Endothelial cell of umbilical vein (primary cell): ENCODE measurements around the gene GUCY2D. TPM values are rescaled to one million over a fixed set of nuclear protein-coding genes. Genes with fewer than 3 reads are reported as not detected.

ENCODE experiments used
- BruUV-seq: library from RNA; stranded (reverse); fragments of 400-500 nt; replicated peaks from 2 replicates; lab custom pipeline; 2021; lab: Mats Ljungman, UMichigan
- CTCF ChIA-PET: fragments of 300-600, 350-600 bp; sonication (Branson Sonifier 250); formaldehyde crosslinking; loops from one replicate; lab custom pipeline; 2021; ENCODE audit warnings: antibody characterized with exemption, inconsistent platforms; lab: Charles Lee
- POLR2A ChIA-PET: fragments of 300-600, 350-600 bp; sonication (Branson Sonifier 250); formaldehyde crosslinking; loops from one replicate; lab custom pipeline; 2021; ENCODE audit warnings: antibody characterized with exemption, inconsistent platforms; lab: Charles Lee
- DNase-seq: peaks from one replicate; pipeline ENCODE4 v3.0.0-alpha.2; 2011; ENCODE audit warnings: low read depth, low spot score
- FAIRE-seq: peaks from 2 replicates; lab custom pipeline; 2011; peaks lifted over from hg19 to GRCh38; lab: Jason Lieb, UNC
- H2AFZ ChIP-seq: 2 replicates; pipeline ENCODE4 v1.6.0; 2012; ENCODE audit warnings: low read depth, low read length, control low read depth, inconsistent platforms
- H3K27ac ChIP-seq: 2 replicates; pipeline ENCODE4 v1.5.1; 2011; ENCODE audit warnings: low read depth, mild to moderate bottlenecking, control low read depth, low read length, moderate library complexity; ENCODE audit not compliant: insufficient read depth
- H3K27me3 ChIP-seq, 2 experiments: 2 replicates each; pipeline versions ENCODE4 v1.6.0 to v1.6.1; 2011; ENCODE audit warnings: low read length in 2 of 2, mixed read lengths in 1 of 2; ENCODE audit not compliant: control insufficient read depth in 2 of 2, insufficient read depth in 2 of 2
- H3K36me3 ChIP-seq, 2 experiments: 2 replicates in 1 of 2; 3 replicates in 1 of 2; pipeline ENCODE4 v1.5.1; 2011; ENCODE audit warnings: low read length in 2 of 2, mild to moderate bottlenecking in 1 of 2, moderate library complexity in 1 of 2; ENCODE audit not compliant: control insufficient read depth in 2 of 2, insufficient read depth in 2 of 2; ENCODE audit errors: extremely low read depth in 1 of 2
- H3K4me1 ChIP-seq: 3 replicates; pipeline ENCODE4 v1.5.1; 2011; ENCODE audit warnings: mild to moderate bottlenecking, low read length; ENCODE audit not compliant: control insufficient read depth, insufficient read depth; ENCODE audit errors: extremely low read depth
- H3K4me2 ChIP-seq: 2 replicates; pipeline ENCODE4 v1.6.1; 2011; ENCODE audit warnings: low read length, control low read depth, mixed read lengths; ENCODE audit not compliant: insufficient read depth
- H3K4me3 ChIP-seq, 3 experiments: fragments of 200-600 bp in 1 of 3; sonication (generic), shearing (Covaris generic) in 1 of 3; replicated peaks in 1 of 3; 2 replicates each; pipeline ENCODE4 v1.5.1; 2011 to 2016; ENCODE audit warnings: control low read depth in 3 of 3, low read length in 3 of 3, mild to moderate bottlenecking in 2 of 3, inconsistent platforms in 1 of 3, low read depth in 1 of 3, moderate library complexity in 1 of 3; ENCODE audit not compliant: insufficient read depth in 1 of 3
- H3K79me2 ChIP-seq: 2 replicates; pipeline ENCODE4 v1.6.0; 2012; ENCODE audit warnings: low read length, inconsistent platforms; ENCODE audit not compliant: control insufficient read depth, insufficient read depth
- H3K9ac ChIP-seq: replicated peaks from 2 replicates; pipeline ENCODE3; 2011; ENCODE audit warnings: low read length, control low read depth; ENCODE audit not compliant: insufficient read depth; ENCODE audit errors: extremely low read depth
- H3K9me1 ChIP-seq: replicated peaks from 3 replicates; pipeline ENCODE4 v1.6.0; 2011; ENCODE audit warnings: mild to moderate bottlenecking, low read length; ENCODE audit not compliant: control insufficient read depth, insufficient read depth; ENCODE audit errors: extremely low read depth
- H3K9me3 ChIP-seq: replicated peaks from 2 replicates; pipeline ENCODE4 v1.5.1; 2012; ENCODE audit warnings: low read length, inconsistent platforms; ENCODE audit not compliant: control insufficient read depth, insufficient read depth
- H4K20me1 ChIP-seq: replicated peaks from 2 replicates; pipeline ENCODE3; 2011; ENCODE audit warnings: mild to moderate bottlenecking, low read length; ENCODE audit not compliant: control insufficient read depth, insufficient read depth; ENCODE audit errors: extremely low read depth
- EZH2 ChIP-seq: IDR thresholded peaks from 2 replicates; pipeline ENCODE4 v1.6.1; 2012; ENCODE audit warnings: borderline replicate concordance, low read depth, mild to moderate bottlenecking, moderate library complexity, low read length, inconsistent platforms; ENCODE audit not compliant: severe bottlenecking
- FOS ChIP-seq: IDR thresholded peaks from 2 replicates; pipeline ENCODE4 v1.6.1; 2011; ENCODE audit warnings: mild to moderate bottlenecking, low read length, moderate library complexity, borderline replicate concordance; ENCODE audit not compliant: insufficient read depth
- GATA2 ChIP-seq: IDR thresholded peaks from 2 replicates; pipeline ENCODE4 v1.7.0; 2011; ENCODE audit warnings: low read depth, mild to moderate bottlenecking, moderate library complexity, mixed read lengths, low read length; ENCODE audit not compliant: insufficient read length, insufficient read depth
- JUN ChIP-seq: IDR thresholded peaks from 2 replicates; pipeline ENCODE4 v1.6.1; 2011; ENCODE audit warnings: borderline replicate concordance, low read depth; ENCODE audit not compliant: insufficient read length, insufficient read depth
- MYC ChIP-seq: IDR thresholded peaks from one replicate; pipeline ENCODE4 v1.6.1; 2011; ENCODE audit warnings: mild to moderate bottlenecking, low read depth, low read length
- POLR2A ChIP-seq: IDR thresholded peaks from 2 replicates; pipeline ENCODE4 v1.6.1; 2012; ENCODE audit warnings: low read depth, mild to moderate bottlenecking, control low read depth, low read length
- POLR2AphosphoS5 ChIP-seq: IDR thresholded peaks from 2 replicates; pipeline ENCODE4 v1.6.1; 2012; ENCODE audit warnings: low read depth, mild to moderate bottlenecking, control low read depth, low read length, moderate library complexity; ENCODE audit not compliant: insufficient read depth
- dilution Hi-C: fragments of 300-500 bp; cut with MboI; formaldehyde crosslinking; loops from one replicate; pipeline ENCODE4 v1.15.0; 2019; ENCODE audit warnings: low sequenced_read_pairs; ENCODE audit not compliant: extremely low pct_ligation_motif_present
- intact Hi-C: fragments of 100-400 bp; cut with micrococcal nuclease; formaldehyde crosslinking; loops from one replicate; pipeline ENCODE4 v1.10.0; 2022
- polyA plus RNA-seq, 4 experiments: library from polyadenylated mRNA; depleted of rRNA in 3 of 4; stranded (reverse) in 3 of 4; unstranded in 1 of 4; fragments of >200 nt; gene quantifications; 2 replicates each; pipeline versions ENCODE4 v1.2.1 to v1.2.3, GENCODE V29; 2011 to 2012; ENCODE audit warnings: missing spikeins in 1 of 4
- total RNA-seq: library from RNA; stranded (reverse); gene quantifications from 2 replicates; pipeline ENCODE4 v1.2.3, GENCODE V29; 2021
- TF ChIP-seq, protein P1 (sequence below), 2 donors: IDR thresholded peaks; 1 replicate in 1 of 2; 2 replicates in 1 of 2; pipeline ENCODE4 v1.5.1; 2011; ENCODE audit warnings: low read length in 2 of 2, mild to moderate bottlenecking in 2 of 2, moderate library complexity in 2 of 2, control low read depth in 1 of 2, inconsistent platforms in 1 of 2, low read depth in 1 of 2; ENCODE audit not compliant: insufficient read depth in 1 of 2; ENCODE audit errors: extremely low read depth in 1 of 2
- TF ChIP-seq, protein P2 (sequence below): IDR thresholded peaks from 2 replicates; pipeline ENCODE4 v1.6.1; 2011; ENCODE audit not compliant: insufficient read depth, insufficient read length

The GUCY2D gene
- total and polyA plus RNA-seq, 2 donors (not counting 3 experiments of a cell fraction or from before 2014, with no cell fraction given): not detected

DNA sequence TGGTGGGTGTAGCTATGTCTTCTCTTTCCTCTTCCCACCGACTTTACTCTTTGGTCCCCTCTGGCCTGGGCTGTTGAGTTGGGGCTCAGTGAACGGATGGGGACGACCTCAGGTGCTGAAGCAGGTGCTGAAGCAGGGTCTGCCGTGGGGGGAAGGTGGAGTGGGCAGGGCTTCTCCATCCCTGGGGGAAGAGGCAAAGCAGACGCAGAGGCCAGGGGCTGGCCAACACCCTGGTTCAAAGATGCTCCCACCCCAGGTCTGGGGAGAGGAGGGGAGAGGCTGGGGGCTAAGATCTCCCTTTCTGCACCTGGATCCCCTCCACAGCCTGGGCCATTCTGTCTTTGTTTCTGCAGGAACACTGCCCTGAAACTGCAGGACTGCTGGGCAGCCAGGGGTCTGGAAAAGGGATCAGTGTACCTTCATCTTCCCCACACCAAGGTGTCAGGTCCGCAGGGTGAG, 62.2 kb downstream of the GUCY2D start:
- H3K36me3 ChIP-seq: no peaks in the 10 kb centered on the region
- TF ChIP-seq JUN (no peak), POLR2A (no peak), GATA2 (no peak), MYC (no peak), POLR2AphosphoS5 (no peak), FOS (no peak), EZH2 (no peak)
- TF ChIP-seq, protein P1, sequence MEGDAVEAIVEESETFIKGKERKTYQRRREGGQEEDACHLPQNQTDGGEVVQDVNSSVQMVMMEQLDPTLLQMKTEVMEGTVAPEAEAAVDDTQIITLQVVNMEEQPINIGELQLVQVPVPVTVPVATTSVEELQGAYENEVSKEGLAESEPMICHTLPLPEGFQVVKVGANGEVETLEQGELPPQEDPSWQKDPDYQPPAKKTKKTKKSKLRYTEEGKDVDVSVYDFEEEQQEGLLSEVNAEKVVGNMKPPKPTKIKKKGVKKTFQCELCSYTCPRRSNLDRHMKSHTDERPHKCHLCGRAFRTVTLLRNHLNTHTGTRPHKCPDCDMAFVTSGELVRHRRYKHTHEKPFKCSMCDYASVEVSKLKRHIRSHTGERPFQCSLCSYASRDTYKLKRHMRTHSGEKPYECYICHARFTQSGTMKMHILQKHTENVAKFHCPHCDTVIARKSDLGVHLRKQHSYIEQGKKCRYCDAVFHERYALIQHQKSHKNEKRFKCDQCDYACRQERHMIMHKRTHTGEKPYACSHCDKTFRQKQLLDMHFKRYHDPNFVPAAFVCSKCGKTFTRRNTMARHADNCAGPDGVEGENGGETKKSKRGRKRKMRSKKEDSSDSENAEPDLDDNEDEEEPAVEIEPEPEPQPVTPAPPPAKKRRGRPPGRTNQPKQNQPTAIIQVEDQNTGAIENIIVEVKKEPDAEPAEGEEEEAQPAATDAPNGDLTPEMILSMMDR (IDR thresholded peaks at IDR 0.05; ENCODE audit: extremely low read depth in 1 of 2, insufficient read depth in 1 of 2, low read depth in 1 of 2, low read length in 2 of 2): no peak
- TF ChIP-seq, protein P2, sequence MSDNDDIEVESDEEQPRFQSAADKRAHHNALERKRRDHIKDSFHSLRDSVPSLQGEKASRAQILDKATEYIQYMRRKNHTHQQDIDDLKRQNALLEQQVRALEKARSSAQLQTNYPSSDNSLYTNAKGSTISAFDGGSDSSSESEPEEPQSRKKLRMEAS: no peak
- intact Hi-C loops (no loop called here), dilution Hi-C loops (no loop called here)
- H3K27me3 ChIP-seq: peaks cover 44% of the 10 kb centered on the region in 2 experiments
- H3K4me1 ChIP-seq: peaks cover 8% of the 10 kb centered on the region
- no peak overlapping the region for H2AFZ ChIP-seq
- H3K4me3 ChIP-seq: no peak overlapping the region
- H3K4me2 ChIP-seq: no peak overlapping the region
- H3K9me1 ChIP-seq: no peaks in the 10 kb centered on the region
- no TSS peak for BruUV-seq
- H3K79me2 ChIP-seq: no peaks in the 10 kb centered on the region
- no peak for DNase-seq
- no peak for FAIRE-seq
- CTCF ChIA-PET: interaction anchor here (11.0 kb wide), 1 partner anchor 11 kb away, joined by 158 read pairs; no protein-coding TSS in a partner anchor
- H4K20me1 ChIP-seq: no peaks in the 10 kb centered on the region
- POLR2A ChIA-PET: no interaction called here
- H3K9me3 ChIP-seq: no peaks in the 10 kb centered on the region
- no peak overlapping the region for H3K27ac ChIP-seq
- no peak overlapping the region for H3K9ac ChIP-seq
